Vagina (tissue), 2 donors: Measurements from ENCODE around the gene SCFD1. TPM values are rescaled to one million over a fixed set of nuclear protein-coding genes. Genes with fewer than 3 reads are reported as not detected.
"Not testable (repeated sequence)": the region's sequence is repeated elsewhere in the genome, so short reads cannot be mapped to it uniquely, and the experiment has no call there.

Source experiments
- DNase-seq, 2 donors: peaks; one replicate each; pipeline ENCODE4 v3.0.0-alpha.2; 2017; ENCODE audit errors: extremely low spot score in 2 of 2
- H3K27ac ChIP-seq: fragments of 200-600 bp; sonication (generic); one replicate; pipeline ENCODE4 v1.5.1; 2019
- H3K27me3 ChIP-seq: fragments of 200-600 bp; sonication (generic); one replicate; pipeline ENCODE4 v1.5.1; 2019
- H3K36me3 ChIP-seq, 2 donors: fragments of 200-600 bp; sonication (generic); one replicate each; pipeline ENCODE4 v1.5.1; 2017 to 2019
- H3K4me1 ChIP-seq: fragments of 200-600 bp; sonication (generic); one replicate; pipeline ENCODE4 v1.5.1; 2019
- H3K4me3 ChIP-seq, 2 donors: fragments of 200-600 bp; sonication (generic); 1 replicate in 1 of 2; 2 replicates in 1 of 2; pipeline ENCODE4 v1.5.1; 2016 to 2019
- H3K9me3 ChIP-seq: fragments of 200-600 bp; sonication (generic); one replicate; pipeline ENCODE4 v1.5.1; 2019
- CTCF ChIP-seq, 3 experiments: fragments of 450-650 bp in 2 of 3; fragments of 200-600 bp in 1 of 3; sonication (generic) in 1 of 3; IDR thresholded peaks; one replicate each; pipeline ENCODE4 v1.5.1; 2017 to 2019; ENCODE audit warnings: antibody characterized with exemption in 3 of 3, mild to moderate bottlenecking in 2 of 3, moderate library complexity in 2 of 3
- POLR2A ChIP-seq, 2 donors: fragments of 450-650 bp; IDR thresholded peaks; one replicate each; pipeline ENCODE4 v1.6.1; 2017; ENCODE audit warnings: antibody characterized with exemption in 2 of 2, mild to moderate bottlenecking in 2 of 2, moderate library complexity in 2 of 2
- POLR2AphosphoS5 ChIP-seq, 2 donors: sonication (generic); formaldehyde crosslinking; IDR thresholded peaks; one replicate each; pipeline ENCODE4 v1.9.0; 2017; ENCODE audit warnings: antibody characterized with exemption in 2 of 2, mild to moderate bottlenecking in 2 of 2, low read depth in 1 of 2; ENCODE audit not compliant: insufficient read depth in 1 of 2
- intact Hi-C: fragments of 100-400 bp; cut with DNase I; formaldehyde crosslinking; loops from one replicate; pipeline ENCODE4 v1.15.1; 2023
- total RNA-seq: library from RNA; depleted of rRNA; stranded (reverse); fragments of >200 nt; gene quantifications from one replicate; pipeline ENCODE4 v1.2.3, GENCODE V29; 2016

SCFD1 gene
- total RNA-seq, 1 donor from 2014 or later, result 40.8 TPM

GRCh38 chr14:30641207-30641606 is 19.1 kb downstream of the SCFD1 start:
- no peak for DNase-seq
- intact Hi-C loops, result no loop called here
- TF ChIP-seq POLR2AphosphoS5 (IDR thresholded peaks at IDR 0.05; ENCODE audit: insufficient read depth in 1 of 2, low read depth in 1 of 2), result no peak
- no peak for TF ChIP-seq POLR2A (IDR thresholded peaks at IDR 0.05)
- TF ChIP-seq CTCF (IDR thresholded peaks at IDR 0.05), result no peak
- Histone ChIP-seq H3K36me3 (peaks cover 0 to 20% of the 10 kb centered on the region in 2 donors), H3K4me3 (no peak overlapping the region), H3K9me3 (no peaks in the 10 kb centered on the region), H3K4me1 (no peaks in the 10 kb centered on the region), H3K27me3 (no peaks in the 10 kb centered on the region), H3K27ac (no peak overlapping the region)

GRCh38 chr14:30644462-30644861 is 22.3 kb downstream of the SCFD1 start:
- DNase-seq, intact Hi-C loops, H3K4me1 ChIP-seq, H3K4me3 ChIP-seq, H3K27me3 ChIP-seq, H3K27ac ChIP-seq, H3K9me3 ChIP-seq: not testable (repeated sequence)
- H3K36me3 ChIP-seq, result peaks cover 0 to 25% of the 10 kb centered on the region in 2 donors

DNA sequence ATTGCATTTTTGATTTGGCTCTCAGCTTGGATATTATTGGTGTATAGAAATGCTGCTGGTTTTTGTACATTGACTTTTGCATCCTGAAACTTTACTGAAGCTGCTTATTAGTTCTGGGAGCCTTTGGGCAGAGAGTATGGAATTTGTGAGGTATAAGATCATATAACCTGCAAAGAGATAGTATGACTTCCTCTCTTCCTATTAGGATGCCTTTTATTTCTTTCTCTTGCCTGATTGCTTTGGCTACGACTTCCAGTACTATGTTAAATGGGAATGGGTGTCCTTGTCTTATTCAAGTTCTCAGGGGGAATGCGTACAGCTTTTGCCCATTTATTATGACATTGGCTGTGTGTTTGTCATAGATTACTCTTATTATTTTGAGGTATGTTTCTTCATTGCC is 23.5 kb downstream of the SCFD1 start:
- intact Hi-C loops, result no loop called here
- H3K36me3 ChIP-seq, result peaks cover 0 to 37% of the 10 kb centered on the region in 2 donors
- no peak overlapping the region for H3K4me3 ChIP-seq
- H3K27me3 ChIP-seq, result no peaks in the 10 kb centered on the region
- H3K27ac ChIP-seq, result no peak overlapping the region
- H3K4me1 ChIP-seq, result no peaks in the 10 kb centered on the region
- no peaks in the 10 kb centered on the region for H3K9me3 ChIP-seq
- DNase-seq, result no peak
- TF ChIP-seq CTCF (IDR thresholded peaks at IDR 0.05), result no peak

GRCh38 chr14:30648471-30648870 is 26.4 kb downstream of the SCFD1 start:
- Histone ChIP-seq H3K4me3 (no peak overlapping the region), H3K36me3 (peaks cover 0 to 60% of the 10 kb centered on the region in 2 donors), H3K4me1 (no peaks in the 10 kb centered on the region), H3K27ac (no peak overlapping the region), H3K9me3 (no peaks in the 10 kb centered on the region), H3K27me3 (no peaks in the 10 kb centered on the region)
- intact Hi-C loops, result no loop called here
- TF ChIP-seq POLR2AphosphoS5 (IDR thresholded peaks at IDR 0.05; ENCODE audit: insufficient read depth in 1 of 2, low read depth in 1 of 2) (no peak), POLR2A (IDR thresholded peaks at IDR 0.05) (no peak), CTCF (IDR thresholded peaks at IDR 0.05) (no peak)
- DNase-seq, result no peak

- Histone ChIP-seq H3K27ac (no peak overlapping the region), H3K27me3 (no peaks in the 10 kb centered on the region), H3K4me1 (no peaks in the 10 kb centered on the region), H3K4me3 (no peak overlapping the region), H3K9me3 (no peaks in the 10 kb centered on the region), H3K36me3 (peaks cover 0 to 64% of the 10 kb centered on the region in 2 donors)
- TF ChIP-seq POLR2AphosphoS5 (IDR thresholded peaks at IDR 0.05; ENCODE audit: insufficient read depth in 1 of 2, low read depth in 1 of 2) (no peak), CTCF (IDR thresholded peaks at IDR 0.05) (no peak), POLR2A (IDR thresholded peaks at IDR 0.05) (no peak)
- intact Hi-C loops, result no loop called here
- DNase-seq, result no peak
Observed at GRCh38 chr14:30651937-30652336, 29.8 kb downstream of the SCFD1 start.

- Histone ChIP-seq H3K27ac (no peak overlapping the region), H3K9me3 (no peaks in the 10 kb centered on the region), H3K4me1 (no peaks in the 10 kb centered on the region), H3K36me3 (peaks cover 0 to 63% of the 10 kb centered on the region in 2 donors), H3K27me3 (no peaks in the 10 kb centered on the region), H3K4me3 (no peak overlapping the region)
- TF ChIP-seq POLR2A (IDR thresholded peaks at IDR 0.05) (no peak), CTCF (IDR thresholded peaks at IDR 0.05) (no peak), POLR2AphosphoS5 (IDR thresholded peaks at IDR 0.05; ENCODE audit: insufficient read depth in 1 of 2, low read depth in 1 of 2) (no peak)
- DNase-seq, result no peak
- intact Hi-C loops, result no loop called here
Observed at GRCh38 chr14:30655124-30655523, 33.0 kb downstream of the SCFD1 start.
